Stimulated activated CD8-positive, alpha-beta memory T cell treated with anti-CD3 and anti-CD28 coated beads, Interleukin-2, amount 100 ng/mL, for 1 hour (primary cell): ENCODE measurements around the gene PTPRE.
A peak's percentile ranks its signal among the peaks of the same experiment; 100 is the strongest.

Experiments
- DNase-seq, 2 donors: peaks; one replicate each; pipeline ENCODE4 v3.0.0-alpha.2; 2020; ENCODE audit warnings: low read depth in 2 of 2

PTPRE gene

GRCh38 chr10:128000471-128001362 is 93.8 kb downstream of the PTPRE start:
- DNase-seq = no peak

DNA sequence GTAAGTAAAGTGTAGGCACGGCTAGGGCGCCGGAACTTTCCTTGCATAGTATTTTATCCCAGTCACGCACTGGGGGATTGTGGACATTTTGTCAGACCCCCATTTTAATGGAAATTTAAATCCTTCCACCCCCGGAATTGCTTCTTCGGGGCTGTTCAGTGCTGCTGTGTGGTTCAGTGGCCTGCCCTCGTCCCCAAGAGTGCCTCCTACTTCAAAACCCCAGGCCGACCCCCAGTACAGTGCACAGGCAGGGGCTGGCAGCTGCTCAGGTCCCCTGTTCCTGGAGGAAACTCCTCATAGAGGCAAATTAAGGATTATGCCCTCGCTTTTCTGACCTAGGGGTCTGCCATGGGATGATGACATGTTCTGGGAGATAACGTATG is 94.5 kb downstream of the PTPRE start:
- DNase-seq = no peak

GRCh38 chr10:128001849-128002248 is 94.9 kb downstream of the PTPRE start:
- no peak for DNase-seq

GRCh38 chr10:128003521-128003920 is 96.6 kb downstream of the PTPRE start:
- DNase-seq = no peak

- DNase-seq = no peak
Measured at GRCh38 chr10:128005858-128006257, 99.0 kb downstream of the PTPRE start.

GRCh38 chr10:128007056-128007455 is 100.2 kb downstream of the PTPRE start:
- DNase-seq = no peak

DNA sequence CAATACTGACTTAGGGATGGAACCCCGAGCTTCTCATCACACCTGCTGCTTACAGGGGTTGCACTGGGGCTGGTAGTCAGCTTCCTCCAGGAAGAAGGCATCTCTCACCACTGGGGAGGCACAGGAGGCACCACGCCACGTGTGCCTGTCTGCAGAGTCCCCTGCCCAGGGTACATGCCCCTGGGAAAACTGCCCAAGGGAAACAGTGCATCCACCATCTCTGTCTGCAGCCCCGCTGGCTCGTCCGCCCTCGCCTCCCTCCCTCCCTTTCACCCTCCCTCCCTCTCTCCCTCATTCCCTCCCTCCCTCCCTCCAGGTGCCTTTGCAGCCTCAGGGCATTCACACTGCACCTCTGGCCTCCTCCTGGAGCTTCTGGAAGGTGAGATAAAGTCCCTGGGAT is 101.1 kb downstream of the PTPRE start:
- no peak for DNase-seq

GRCh38 chr10:128008521-128009250 is 101.8 kb downstream of the PTPRE start:
- DNase-seq = no peak

DNA sequence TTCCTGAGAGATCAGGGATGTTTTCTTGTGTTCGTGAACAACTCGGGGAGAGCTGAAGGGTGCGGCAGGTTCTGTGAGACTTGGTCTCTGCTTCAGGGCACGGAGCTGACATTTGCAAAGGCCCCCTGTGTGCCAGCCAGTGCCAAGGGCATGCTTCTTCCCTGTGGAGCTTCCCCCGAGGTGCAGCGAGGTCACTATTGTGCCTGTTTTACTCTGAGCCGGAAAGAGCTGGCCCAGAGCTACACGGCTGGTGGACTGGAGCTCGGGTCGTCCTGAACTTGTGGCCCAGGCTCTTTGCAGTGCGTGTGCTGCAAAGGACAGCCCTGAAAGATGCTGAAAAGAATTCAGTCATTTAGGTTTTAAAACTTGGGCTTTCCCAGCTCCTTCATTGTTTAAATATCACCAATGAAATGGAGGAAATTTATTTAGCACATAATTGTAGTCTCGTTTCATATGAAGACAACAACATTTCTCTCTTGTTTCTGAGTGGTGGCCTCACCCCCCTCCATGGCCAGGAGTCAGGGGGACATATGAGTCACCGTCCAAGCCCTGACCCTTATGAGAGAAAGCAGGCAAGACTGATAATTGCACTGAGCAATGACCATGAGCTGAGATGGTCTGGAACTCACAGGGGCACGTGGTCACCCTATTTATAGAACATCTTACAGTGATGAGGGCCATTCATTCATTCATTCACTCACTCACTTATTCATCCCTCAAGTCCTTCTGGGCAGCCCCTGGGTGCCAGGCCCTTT is 102.6 kb downstream of the PTPRE start:
- no peak for DNase-seq

GRCh38 chr10:128011059-128011979 is 104.4 kb downstream of the PTPRE start:
- peak; percentile 76 to 79 for DNase-seq

DNA sequence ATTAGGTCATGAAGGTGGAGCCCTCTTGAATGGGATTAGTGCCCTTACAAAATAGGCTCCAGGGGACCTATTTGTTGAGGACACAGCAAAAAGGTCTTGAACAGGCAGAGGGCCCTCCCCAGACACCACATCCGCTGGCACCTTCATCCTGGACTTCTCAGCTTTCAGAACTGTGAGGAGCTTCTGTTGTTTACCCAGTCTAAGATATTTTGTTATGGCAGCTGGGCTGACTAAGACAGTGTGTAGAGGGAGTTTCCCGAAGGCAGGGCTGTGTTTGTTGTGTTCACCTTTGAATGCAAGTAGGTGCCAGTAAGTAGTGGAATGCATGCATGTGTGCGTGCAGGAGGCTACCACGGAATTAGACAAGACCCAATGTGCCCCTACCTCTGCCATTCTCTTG is 106.7 kb downstream of the PTPRE start:
- no peak for DNase-seq

GRCh38 chr10:128014236-128014635 is 107.3 kb downstream of the PTPRE start:
- DNase-seq = no peak

DNA sequence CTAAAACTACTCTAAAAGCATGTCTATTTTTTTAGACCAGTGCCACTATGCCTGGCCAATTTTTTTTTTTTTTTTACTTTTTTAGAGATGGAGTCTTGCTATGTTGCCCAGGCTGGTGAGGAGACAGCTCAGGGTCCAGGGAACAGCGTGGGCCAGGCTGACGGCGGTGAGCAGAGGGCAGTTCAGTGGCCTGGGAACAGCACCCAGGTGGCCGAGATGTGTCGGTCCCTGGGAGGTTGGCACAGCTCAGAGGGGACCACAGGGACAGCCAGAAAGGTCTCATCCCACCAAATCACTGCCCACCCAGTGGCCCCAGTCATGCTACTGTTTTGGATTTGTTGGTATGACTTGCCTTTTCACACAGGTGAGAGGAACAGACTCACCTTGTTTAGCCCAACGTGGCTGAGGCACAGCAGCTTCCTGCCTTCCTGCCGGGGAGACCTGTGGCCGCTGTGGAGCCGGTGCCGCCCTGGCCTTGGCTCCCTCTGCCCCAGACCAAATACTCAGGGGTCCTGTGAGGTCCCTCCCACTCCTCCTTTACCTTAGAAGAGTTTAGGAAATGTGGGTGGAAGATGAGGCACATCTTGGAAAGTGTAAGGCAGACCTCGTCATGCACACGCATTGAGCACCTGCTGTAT is 109.6 kb downstream of the PTPRE start:
- no peak for DNase-seq

DNA sequence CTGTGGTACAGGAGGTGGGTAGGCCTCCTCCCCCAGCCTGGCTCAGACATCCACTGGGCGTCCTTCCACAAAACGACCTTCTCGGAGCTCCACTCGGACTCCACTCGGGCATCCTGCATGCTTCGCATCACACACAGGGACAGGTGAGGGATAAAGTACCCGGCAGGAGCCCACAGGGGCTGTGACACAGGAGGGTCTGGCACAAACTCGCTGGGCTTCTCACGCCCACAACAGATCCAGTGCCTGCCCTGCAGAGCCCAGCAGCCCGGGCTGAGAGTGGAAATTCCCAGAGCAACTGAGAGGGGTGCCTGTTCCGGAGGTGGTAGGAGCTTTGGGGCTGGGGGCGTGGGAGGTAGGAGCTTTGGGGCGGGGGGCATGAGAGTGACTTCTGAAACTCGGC is 110.9 kb downstream of the PTPRE start:
- no peak for DNase-seq

GRCh38 chr10:128018236-128018635 is 111.3 kb downstream of the PTPRE start:
- no peak for DNase-seq

DNA sequence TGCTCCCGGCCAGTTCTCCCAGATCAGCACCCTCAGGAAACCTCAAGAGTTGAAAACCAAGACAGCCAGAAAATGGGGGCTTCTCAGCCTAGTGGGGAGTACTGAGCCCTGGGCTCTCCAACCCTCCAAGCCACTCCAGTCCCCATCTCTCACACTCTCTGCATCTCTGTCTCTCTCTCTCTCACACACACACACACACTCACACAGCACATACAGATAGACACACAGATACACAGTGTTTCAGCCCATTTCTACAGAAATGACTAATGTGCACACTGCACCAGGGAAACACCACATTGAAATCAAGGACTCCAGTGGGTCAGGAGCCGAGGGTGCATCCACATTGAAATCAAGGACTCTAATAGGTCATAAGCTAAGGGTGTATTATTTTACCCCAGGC is 111.8 kb downstream of the PTPRE start:
- DNase-seq = no peak

DNA sequence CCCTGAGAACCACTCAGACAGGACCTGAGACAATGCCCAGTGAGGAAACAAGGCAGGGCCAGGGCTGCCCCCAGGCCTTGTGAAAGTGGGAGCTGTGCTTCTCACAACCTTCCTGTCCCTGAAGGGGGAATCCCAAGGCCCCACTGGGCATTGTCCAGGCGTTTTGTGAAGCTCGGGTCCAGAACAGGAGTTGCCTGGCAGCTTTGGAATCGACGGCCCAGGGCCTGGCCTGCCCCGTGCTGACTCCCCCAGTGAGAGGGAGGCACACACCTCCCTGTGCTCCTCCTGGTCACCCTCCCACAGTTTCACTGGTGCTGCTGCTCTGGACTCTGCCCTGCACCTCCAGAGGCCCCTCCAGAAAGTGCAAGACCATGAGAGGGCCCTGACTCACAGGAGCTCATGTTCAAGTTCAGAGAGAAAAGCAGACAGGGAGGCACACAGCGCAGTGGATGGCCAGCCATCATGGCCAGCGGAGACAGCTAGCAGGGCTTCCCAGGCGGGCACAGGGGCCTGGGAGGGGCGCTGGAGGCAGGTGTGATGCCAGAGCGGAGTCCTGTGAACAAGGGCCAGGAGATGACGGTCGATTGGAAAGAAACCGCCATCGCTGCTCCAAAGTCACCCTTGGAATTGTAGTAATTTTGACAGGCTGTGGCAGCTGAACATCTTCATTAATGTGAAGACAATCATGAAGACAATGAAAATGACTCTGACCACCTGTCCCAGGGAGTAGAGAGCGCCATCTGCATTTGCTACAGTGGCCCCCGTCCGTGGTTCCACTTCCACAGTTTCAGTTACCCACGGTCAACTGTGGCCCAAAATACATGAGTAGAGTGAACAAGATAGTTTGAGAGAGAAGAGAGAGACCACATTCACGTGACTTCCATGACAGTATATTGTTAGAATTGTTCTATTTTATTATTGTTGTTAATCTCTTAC is 115.6 kb downstream of the PTPRE start:
- no peak for DNase-seq

DNA sequence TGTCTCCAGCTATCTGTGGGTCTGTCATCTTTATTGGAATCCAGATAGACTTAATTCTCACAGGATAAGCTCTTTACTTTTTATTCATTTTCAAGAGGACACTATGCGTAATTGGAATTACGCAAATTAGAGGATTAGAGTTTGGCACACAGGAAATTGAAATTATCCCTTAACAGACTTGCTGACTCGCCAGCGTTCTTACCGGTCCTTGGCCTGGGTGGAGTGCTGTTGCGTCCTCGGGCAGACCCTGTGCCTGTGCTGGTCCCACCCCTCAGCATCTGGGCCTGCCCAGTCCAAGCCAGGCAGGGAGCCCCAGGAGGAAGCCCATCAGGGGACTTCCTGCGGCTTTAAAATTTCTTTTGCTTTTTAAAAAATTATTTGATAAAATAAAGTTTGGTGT is 117.5 kb downstream of the PTPRE start:
- DNase-seq = no peak

GRCh38 chr10:128025437-128025836 is 118.5 kb downstream of the PTPRE start:
- DNase-seq = no peak

- no peak for DNase-seq
Measured at GRCh38 chr10:128025951-128026350, 119.0 kb downstream of the PTPRE start.
